C4-2B (cell line): ENCODE measurements around the gene PCIF1.

Source experiments
- ZFX ChIP-seq: fragments of 450-650 bp; IDR thresholded peaks from 2 replicates; pipeline ENCODE4 v1.6.1; 2017
- TF ChIP-seq, protein P1 (sequence below): fragments of 450-650 bp; conservative IDR thresholded peaks from 2 replicates; pipeline ENCODE4 v1.5.1; 2017; ENCODE audit warnings: mild to moderate bottlenecking

DNA sequence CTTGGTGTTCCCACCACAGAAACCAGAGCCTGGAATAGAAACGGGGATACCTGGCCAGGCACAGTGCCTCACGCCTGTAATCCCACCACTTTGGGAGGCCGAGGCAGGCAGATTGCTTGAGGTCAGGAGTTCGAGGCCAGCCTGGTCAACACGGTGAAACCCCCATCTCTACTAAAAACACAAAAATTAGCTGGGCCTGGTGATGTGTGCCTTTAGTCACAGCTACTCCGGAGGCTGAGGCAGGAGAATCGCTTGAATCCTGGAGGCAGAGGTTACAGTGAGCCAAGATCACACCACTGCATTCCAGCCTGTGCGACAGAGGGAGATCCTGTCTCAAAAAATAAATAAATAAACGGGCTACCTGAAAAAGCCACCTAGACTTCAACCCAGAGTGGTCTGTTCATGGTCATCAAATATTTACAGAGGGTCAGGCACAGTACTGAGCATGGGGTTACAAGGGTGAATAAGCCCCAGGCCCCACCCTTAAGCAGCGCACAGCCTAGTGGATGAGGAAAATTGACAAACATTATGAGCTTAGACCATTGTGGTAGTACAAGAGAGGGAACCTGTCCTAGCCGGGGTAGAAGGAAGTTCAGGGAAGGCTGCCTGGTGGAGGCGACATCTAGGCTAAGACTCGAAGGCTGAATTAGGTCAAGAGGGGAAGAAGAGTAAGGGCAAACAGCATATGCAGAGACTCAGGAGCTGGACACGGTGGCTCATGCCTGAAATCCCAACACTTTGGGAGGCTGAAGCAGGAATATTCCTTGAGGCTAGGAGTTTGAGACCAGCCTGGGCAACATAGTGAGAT lies 7.2 kb upstream of the PCIF1 start:
- TF ChIP-seq, protein P1, sequence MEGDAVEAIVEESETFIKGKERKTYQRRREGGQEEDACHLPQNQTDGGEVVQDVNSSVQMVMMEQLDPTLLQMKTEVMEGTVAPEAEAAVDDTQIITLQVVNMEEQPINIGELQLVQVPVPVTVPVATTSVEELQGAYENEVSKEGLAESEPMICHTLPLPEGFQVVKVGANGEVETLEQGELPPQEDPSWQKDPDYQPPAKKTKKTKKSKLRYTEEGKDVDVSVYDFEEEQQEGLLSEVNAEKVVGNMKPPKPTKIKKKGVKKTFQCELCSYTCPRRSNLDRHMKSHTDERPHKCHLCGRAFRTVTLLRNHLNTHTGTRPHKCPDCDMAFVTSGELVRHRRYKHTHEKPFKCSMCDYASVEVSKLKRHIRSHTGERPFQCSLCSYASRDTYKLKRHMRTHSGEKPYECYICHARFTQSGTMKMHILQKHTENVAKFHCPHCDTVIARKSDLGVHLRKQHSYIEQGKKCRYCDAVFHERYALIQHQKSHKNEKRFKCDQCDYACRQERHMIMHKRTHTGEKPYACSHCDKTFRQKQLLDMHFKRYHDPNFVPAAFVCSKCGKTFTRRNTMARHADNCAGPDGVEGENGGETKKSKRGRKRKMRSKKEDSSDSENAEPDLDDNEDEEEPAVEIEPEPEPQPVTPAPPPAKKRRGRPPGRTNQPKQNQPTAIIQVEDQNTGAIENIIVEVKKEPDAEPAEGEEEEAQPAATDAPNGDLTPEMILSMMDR = no peak
- no peak for TF ChIP-seq ZFX
